Caco-2 (cell line): ENCODE data around the gene ZBTB34. TPM values are rescaled to one million over a fixed set of nuclear protein-coding genes. Genes with fewer than 3 reads are reported as not detected.

Experiments used
- BruUV-seq: library from RNA; stranded (reverse); fragments of 400-500 nt; replicated peaks from 2 replicates; lab custom pipeline; 2021; lab: Mats Ljungman, UMichigan
- CTCF ChIA-PET: fragments of 300-600 bp; sonication (Branson Sonifier 250); formaldehyde crosslinking; loops from one replicate; lab custom pipeline; 2022; ENCODE audit warnings: antibody characterized with exemption; lab: Charles Lee
- POLR2A ChIA-PET: fragments of 300-600 bp; sonication (Branson Sonifier 250); formaldehyde crosslinking; loops from one replicate; lab custom pipeline; 2022; ENCODE audit warnings: antibody characterized with exemption; lab: Charles Lee
- DNase-seq, 2 experiments: peaks; one replicate each; pipeline versions ENCODE4 v3.0.0 to v3.0.0-alpha.2; 2020 to 2022
- H3K27me3 ChIP-seq: replicated peaks from 2 replicates; pipeline ENCODE4 v1.6.0; 2011; ENCODE audit warnings: low read length; ENCODE audit not compliant: control insufficient read depth, insufficient read depth
- H3K36me3 ChIP-seq: 2 replicates; pipeline ENCODE4 v1.5.1; 2011; ENCODE audit warnings: low read length; ENCODE audit not compliant: control insufficient read depth, insufficient read depth
- H3K4me1 ChIP-seq: fragments of 250-450 bp; sonication (Bioruptor Pico); 2 replicates; pipeline ENCODE4 v1.5.1; 2020; ENCODE audit warnings: mild to moderate bottlenecking
- H3K4me3 ChIP-seq: 2 replicates; pipeline ENCODE4 v1.5.1; 2011; ENCODE audit warnings: low read depth, mild to moderate bottlenecking, control low read depth, low read length
- H3K9me3 ChIP-seq: fragments of 250-450 bp; sonication (Bioruptor Pico); 2 replicates; pipeline ENCODE4 v1.5.1; 2020; ENCODE audit warnings: mild to moderate bottlenecking, moderate library complexity
- H3K27ac Mint-ChIP-seq: one replicate; pipeline ENCODE4 v1.8.0; 2022; ENCODE audit warnings: mixed read lengths; ENCODE audit not compliant: unreplicated experiment
- H3K27me3 Mint-ChIP-seq: one replicate; pipeline ENCODE4 v1.8.0; 2022; ENCODE audit warnings: mixed read lengths; ENCODE audit not compliant: insufficient read depth, unreplicated experiment
- H3K36me3 Mint-ChIP-seq: one replicate; pipeline ENCODE4 v1.8.0; 2022; ENCODE audit warnings: mild to moderate bottlenecking, mixed read lengths; ENCODE audit not compliant: insufficient read depth, unreplicated experiment
- H3K4me1 Mint-ChIP-seq: one replicate; pipeline ENCODE4 v1.8.0; 2022; ENCODE audit warnings: low read depth, mixed read lengths; ENCODE audit not compliant: unreplicated experiment
- H3K4me3 Mint-ChIP-seq: one replicate; pipeline ENCODE4 v1.8.0; 2022; ENCODE audit warnings: mild to moderate bottlenecking, moderate library complexity, mixed read lengths; ENCODE audit not compliant: unreplicated experiment
- H3K9me3 Mint-ChIP-seq: one replicate; pipeline ENCODE4 v1.8.0; 2022; ENCODE audit warnings: mixed read lengths; ENCODE audit not compliant: unreplicated experiment
- CTCF ChIP-seq, 2 experiments: fragments of 200-600 bp in 1 of 2; IDR thresholded peaks; 1 replicate in 1 of 2; 2 replicates in 1 of 2; pipeline versions ENCODE4 v1.5.1 to v1.8.0; 2011 to 2022; ENCODE audit warnings: antibody characterized with exemption in 1 of 2, control low read depth in 1 of 2, inconsistent platforms in 1 of 2, low read depth in 1 of 2, low read length in 1 of 2, mild to moderate bottlenecking in 1 of 2, moderate library complexity in 1 of 2; ENCODE audit not compliant: insufficient read depth in 1 of 2, severe bottlenecking in 1 of 2, unreplicated experiment in 1 of 2
- intact Hi-C: fragments of 100-400 bp; cut with micrococcal nuclease; formaldehyde crosslinking; loops from one replicate; pipeline ENCODE4 v1.10.0; 2022; ENCODE audit not compliant: unreplicated experiment
- total RNA-seq: library from RNA; stranded (reverse); gene quantifications from 2 replicates; pipeline ENCODE4 v1.2.3, GENCODE V29; 2022

ZBTB34 gene
- total RNA-seq, 1 experiment from 2014 or later = 17.1 TPM

- H3K27me3 Mint-ChIP-seq = no peaks in the 10 kb centered on the region
- H3K36me3 ChIP-seq = no peaks in the 10 kb centered on the region
- H3K4me3 Mint-ChIP-seq = no peak overlapping the region
- H3K27ac Mint-ChIP-seq = peak overlapping the region; percentile 73
- intact Hi-C loops = no loop called here
- H3K4me3 ChIP-seq = no peak overlapping the region
- BruUV-seq = no TSS peak
- no peaks in the 10 kb centered on the region for H3K9me3 Mint-ChIP-seq
- CTCF ChIA-PET = no interaction called here
- POLR2A ChIA-PET = interaction anchor here (0.6 kb wide), 1 partner anchor 23 kb away, joined by 4 read pairs; no protein-coding TSS in a partner anchor
- no peaks in the 10 kb centered on the region for H3K27me3 ChIP-seq
- H3K9me3 ChIP-seq = no peaks in the 10 kb centered on the region
- no peak for TF ChIP-seq CTCF (IDR thresholded peaks at IDR 0.05; ENCODE audit: insufficient read depth in 1 of 2, low read depth in 1 of 2, low read length in 1 of 2, severe bottlenecking in 1 of 2, unreplicated experiment in 1 of 2)
- peaks cover 23% of the 10 kb centered on the region for H3K4me1 Mint-ChIP-seq
- peaks cover 12% of the 10 kb centered on the region for H3K4me1 ChIP-seq
- no peak for DNase-seq
- H3K36me3 Mint-ChIP-seq = peaks cover 33% of the 10 kb centered on the region
Observed at GRCh38 chr9:126872516-126872915, 12.1 kb downstream of the ZBTB34 start.

DNA sequence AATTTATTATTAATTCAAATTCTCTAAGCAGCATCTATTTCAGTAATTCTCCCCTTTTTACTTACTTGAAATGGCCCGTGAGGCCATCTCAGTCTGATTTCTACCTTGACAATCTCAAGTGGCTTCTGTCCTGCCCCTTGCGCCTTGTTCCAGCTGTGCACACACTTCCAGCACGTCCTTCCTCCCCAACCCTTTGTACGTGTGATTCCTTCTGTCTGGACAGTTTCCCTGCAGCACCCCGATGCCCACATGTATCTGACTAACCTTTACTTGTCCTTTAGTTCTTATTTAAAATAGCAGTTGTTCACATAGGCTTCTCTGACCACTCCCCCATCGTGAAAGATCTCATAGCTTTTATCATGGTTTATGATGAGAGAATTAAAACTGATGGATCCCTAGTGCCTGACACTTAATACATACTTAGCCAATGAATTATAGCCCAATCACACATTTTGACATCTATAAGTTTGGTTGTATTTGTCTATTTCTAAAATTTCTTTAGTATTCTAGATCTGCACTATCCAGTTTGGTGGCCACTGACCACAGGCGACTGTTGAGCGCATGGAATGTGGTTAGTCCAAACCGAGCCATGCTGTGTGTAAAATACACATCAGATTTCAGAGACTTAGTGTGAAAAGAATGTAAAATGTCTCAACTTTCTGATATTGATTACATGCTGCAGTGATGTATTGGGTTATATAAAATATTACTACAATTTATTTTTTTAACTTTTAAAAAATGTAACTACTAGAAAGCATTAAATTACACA lies 14.3 kb downstream of the ZBTB34 start:
- no peak overlapping the region for H3K4me3 Mint-ChIP-seq
- H3K36me3 Mint-ChIP-seq = peaks cover 23% of the 10 kb centered on the region
- CTCF ChIA-PET = no interaction called here
- no TSS peak for BruUV-seq
- POLR2A ChIA-PET = no interaction called here
- peaks cover 23% of the 10 kb centered on the region for H3K4me1 Mint-ChIP-seq
- H3K4me3 ChIP-seq = no peak overlapping the region
- peaks cover 12% of the 10 kb centered on the region for H3K4me1 ChIP-seq
- TF ChIP-seq CTCF (IDR thresholded peaks at IDR 0.05; ENCODE audit: insufficient read depth in 1 of 2, low read depth in 1 of 2, low read length in 1 of 2, severe bottlenecking in 1 of 2, unreplicated experiment in 1 of 2) = no peak
- H3K9me3 ChIP-seq = no peaks in the 10 kb centered on the region
- H3K27me3 ChIP-seq = no peaks in the 10 kb centered on the region
- H3K36me3 ChIP-seq = no peaks in the 10 kb centered on the region
- DNase-seq = no peak
- H3K27ac Mint-ChIP-seq = no peak overlapping the region
- H3K9me3 Mint-ChIP-seq = no peaks in the 10 kb centered on the region
- intact Hi-C loops = no loop called here
- no peaks in the 10 kb centered on the region for H3K27me3 Mint-ChIP-seq

- TF ChIP-seq CTCF (IDR thresholded peaks at IDR 0.05; ENCODE audit: insufficient read depth in 1 of 2, low read depth in 1 of 2, low read length in 1 of 2, severe bottlenecking in 1 of 2, unreplicated experiment in 1 of 2) = no peak
- CTCF ChIA-PET = no interaction called here
Observed at GRCh38 chr9:126875756-126876510, 15.5 kb downstream of the ZBTB34 start.

More at GRCh38 chr9:126875756-126876510, 15.5 kb downstream of the ZBTB34 start:
- H3K36me3 ChIP-seq = no peaks in the 10 kb centered on the region; the same call in 1 of the 2 replicates
- DNase-seq = no peak
- Mint-ChIP-seq H3K9me3 (no peaks in the 10 kb centered on the region), H3K4me3 (no peak overlapping the region), H3K27ac (peak overlapping the region; percentile 50), H3K4me1 (peaks cover 23% of the 10 kb centered on the region), H3K36me3 (peaks cover 25% of the 10 kb centered on the region), H3K27me3 (no peaks in the 10 kb centered on the region)
- no TSS peak for BruUV-seq
- POLR2A ChIA-PET = no interaction called here
- H3K9me3 ChIP-seq = no peaks in the 10 kb centered on the region
- no peak overlapping the region for H3K4me3 ChIP-seq
- no peaks in the 10 kb centered on the region for H3K27me3 ChIP-seq
- peaks cover 12% of the 10 kb centered on the region for H3K4me1 ChIP-seq
- intact Hi-C loops = no loop called here
